Measurements from ENCODE around the gene CTU2.

CTU2 gene

DNA sequence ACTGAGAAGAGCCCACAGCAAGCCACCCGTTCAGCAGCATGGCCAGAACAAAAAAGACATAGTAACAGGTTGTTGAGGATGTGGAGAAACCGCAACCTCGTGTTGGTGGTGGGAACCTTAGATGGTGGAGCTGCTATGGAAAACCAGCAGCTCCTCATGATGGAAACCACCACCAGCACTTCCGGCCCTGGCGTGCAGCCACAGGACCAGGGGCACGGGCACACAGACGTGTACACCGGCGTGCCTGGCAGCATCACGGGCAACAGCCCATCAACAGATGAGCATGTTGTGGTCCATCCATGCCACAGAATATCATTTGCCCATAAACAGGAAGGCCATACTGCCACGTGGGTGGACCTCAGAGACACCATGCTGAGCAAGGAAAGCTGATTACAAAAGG, 11.9 kb downstream of the CTU2 start:
- Histone ChIP-seq H3K27me3 (ENCODE audit: control insufficient read depth, low read length) (no peaks in the 10 kb centered on the region), H3K4me3 (ENCODE audit: low read length) (no peak overlapping the region), H3K9me3 (ENCODE audit: control insufficient read depth, insufficient read depth, low read length) (no peaks in the 10 kb centered on the region), H3K79me2 (ENCODE audit: control insufficient read depth, low read length) (no peaks in the 10 kb centered on the region), H4K20me1 (ENCODE audit: control insufficient read depth, insufficient read depth, low read depth, low read length) (no peaks in the 10 kb centered on the region), H3K9me2 (replicated peaks; ENCODE audit: control insufficient read depth, low read length) (no peaks in the 10 kb centered on the region), H3K4me2 (ENCODE audit: low read length) (no peak overlapping the region), H3K4me1 (ENCODE audit: control insufficient read depth, low read length) (no peaks in the 10 kb centered on the region), H3K36me3 (ENCODE audit: control insufficient read depth, low read length) (peaks cover 93% of the 10 kb centered on the region), H3K27ac (ENCODE audit: low read depth, low read length) (no peak overlapping the region), H3F3A (ENCODE audit: control insufficient read depth, insufficient read depth) (no peaks in the 10 kb centered on the region; the same call in none of the 2 replicates)
- TF ChIP-seq, protein P1, sequence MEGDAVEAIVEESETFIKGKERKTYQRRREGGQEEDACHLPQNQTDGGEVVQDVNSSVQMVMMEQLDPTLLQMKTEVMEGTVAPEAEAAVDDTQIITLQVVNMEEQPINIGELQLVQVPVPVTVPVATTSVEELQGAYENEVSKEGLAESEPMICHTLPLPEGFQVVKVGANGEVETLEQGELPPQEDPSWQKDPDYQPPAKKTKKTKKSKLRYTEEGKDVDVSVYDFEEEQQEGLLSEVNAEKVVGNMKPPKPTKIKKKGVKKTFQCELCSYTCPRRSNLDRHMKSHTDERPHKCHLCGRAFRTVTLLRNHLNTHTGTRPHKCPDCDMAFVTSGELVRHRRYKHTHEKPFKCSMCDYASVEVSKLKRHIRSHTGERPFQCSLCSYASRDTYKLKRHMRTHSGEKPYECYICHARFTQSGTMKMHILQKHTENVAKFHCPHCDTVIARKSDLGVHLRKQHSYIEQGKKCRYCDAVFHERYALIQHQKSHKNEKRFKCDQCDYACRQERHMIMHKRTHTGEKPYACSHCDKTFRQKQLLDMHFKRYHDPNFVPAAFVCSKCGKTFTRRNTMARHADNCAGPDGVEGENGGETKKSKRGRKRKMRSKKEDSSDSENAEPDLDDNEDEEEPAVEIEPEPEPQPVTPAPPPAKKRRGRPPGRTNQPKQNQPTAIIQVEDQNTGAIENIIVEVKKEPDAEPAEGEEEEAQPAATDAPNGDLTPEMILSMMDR (IDR thresholded peaks at IDR 0.05; ENCODE audit: low read depth, low read length, poor library complexity, severe bottlenecking): no peak
- no peak for TF ChIP-seq EZH2phosphoT487 (IDR thresholded peaks at IDR 0.05; ENCODE audit: borderline replicate concordance, low read length)

- peaks cover 89% of the 10 kb centered on the region for H3K36me3 ChIP-seq (ENCODE audit: control insufficient read depth, low read length)
- H4K20me1 ChIP-seq (ENCODE audit: control insufficient read depth, insufficient read depth, low read depth, low read length): no peaks in the 10 kb centered on the region
- H3K79me2 ChIP-seq (ENCODE audit: control insufficient read depth, low read length): no peaks in the 10 kb centered on the region
- TF ChIP-seq, protein P1 (IDR thresholded peaks at IDR 0.05; ENCODE audit: low read depth, low read length, poor library complexity, severe bottlenecking): no peak
- no peak for TF ChIP-seq EZH2phosphoT487 (IDR thresholded peaks at IDR 0.05; ENCODE audit: borderline replicate concordance, low read length)
- H3K27me3 ChIP-seq (ENCODE audit: control insufficient read depth, low read length): no peaks in the 10 kb centered on the region
- no peaks in the 10 kb centered on the region for H3K4me1 ChIP-seq (ENCODE audit: control insufficient read depth, low read length)
- H3F3A ChIP-seq (ENCODE audit: control insufficient read depth, insufficient read depth): no peaks in the 10 kb centered on the region; the same call in none of the 2 replicates
- no peaks in the 10 kb centered on the region for H3K9me2 ChIP-seq (replicated peaks; ENCODE audit: control insufficient read depth, low read length)
- H3K27ac ChIP-seq (ENCODE audit: low read depth, low read length): no peak overlapping the region
- no peaks in the 10 kb centered on the region for H3K9me3 ChIP-seq (ENCODE audit: control insufficient read depth, insufficient read depth, low read length)
- no peak overlapping the region for H3K4me3 ChIP-seq (ENCODE audit: low read length)
- H3K4me2 ChIP-seq (ENCODE audit: low read length): no peak overlapping the region
These were observed 13.1 kb downstream of the CTU2 start for GRCh38 chr16:88719267-88719932.

GRCh38 chr16:88719933-88720296, 13.6 kb downstream of the CTU2 start:
- no peaks in the 10 kb centered on the region for H3K79me2 ChIP-seq (ENCODE audit: control insufficient read depth, low read length)

More at GRCh38 chr16:88719933-88720296, 13.6 kb downstream of the CTU2 start:
- Histone ChIP-seq H3K9me2 (replicated peaks; ENCODE audit: control insufficient read depth, low read length) (no peaks in the 10 kb centered on the region), H3F3A (ENCODE audit: control insufficient read depth, insufficient read depth) (no peaks in the 10 kb centered on the region; the same call in none of the 2 replicates), H3K4me1 (ENCODE audit: control insufficient read depth, low read length) (no peaks in the 10 kb centered on the region), H4K20me1 (ENCODE audit: control insufficient read depth, insufficient read depth, low read depth, low read length) (no peaks in the 10 kb centered on the region), H3K27me3 (ENCODE audit: control insufficient read depth, low read length) (no peaks in the 10 kb centered on the region), H3K4me2 (ENCODE audit: low read length) (no peak overlapping the region), H3K4me3 (ENCODE audit: low read length) (no peak overlapping the region), H3K36me3 (ENCODE audit: control insufficient read depth, low read length) (peaks cover 89% of the 10 kb centered on the region), H3K27ac (ENCODE audit: low read depth, low read length) (no peak overlapping the region), H3K9me3 (ENCODE audit: control insufficient read depth, insufficient read depth, low read length) (no peaks in the 10 kb centered on the region)
- no peak for TF ChIP-seq EZH2phosphoT487 (IDR thresholded peaks at IDR 0.05; ENCODE audit: borderline replicate concordance, low read length)
- TF ChIP-seq, protein P1 (IDR thresholded peaks at IDR 0.05; ENCODE audit: low read depth, low read length, poor library complexity, severe bottlenecking): no peak
